Activated B cell treated with CpG ODN at 0.5 μM for 24 hours (primary cell): Measurements from ENCODE around the gene PRMT3. TPM values are rescaled to one million over a fixed set of nuclear protein-coding genes. Genes with fewer than 3 reads are reported as not detected.

Source experiments
- ATAC-seq: fragments of 200-7000 bp; cut with Tn5 transposase; one replicate; pipeline ENCODE4 v1.10.0; 2021; ENCODE audit warnings: low read depth, mild to moderate bottlenecking, moderate library complexity
- CTCF ChIA-PET: fragments of 350-600 bp; sonication (Branson Sonifier 250); formaldehyde crosslinking; loops from one replicate; lab custom pipeline; 2021; ENCODE audit warnings: antibody characterized with exemption; lab: Charles Lee
- POLR2A ChIA-PET: fragments of 350-600 bp; sonication (Branson Sonifier 250); formaldehyde crosslinking; loops from one replicate; lab custom pipeline; 2021; ENCODE audit warnings: antibody characterized with exemption; lab: Charles Lee
- DNase-seq: peaks from one replicate; pipeline ENCODE4 v3.0.0; 2022
- H3K27ac Mint-ChIP-seq: one replicate; pipeline ENCODE4 v1.8.0; 2020; ENCODE audit warnings: mixed read lengths
- H3K27me3 Mint-ChIP-seq: one replicate; pipeline ENCODE4 v1.8.0; 2021; ENCODE audit warnings: mixed read lengths
- H3K36me3 Mint-ChIP-seq: one replicate; pipeline ENCODE4 v1.8.0; 2021; ENCODE audit warnings: low read depth, mixed read lengths
- H3K4me1 Mint-ChIP-seq: one replicate; pipeline ENCODE4 v1.8.0; 2021; ENCODE audit warnings: mixed read lengths
- H3K4me3 Mint-ChIP-seq: one replicate; pipeline ENCODE4 v1.8.0; 2020; ENCODE audit warnings: mild to moderate bottlenecking, mixed read lengths
- H3K9me3 Mint-ChIP-seq: one replicate; pipeline ENCODE4 v1.8.0; 2020; ENCODE audit warnings: mixed read lengths
- intact Hi-C: fragments of 100-400 bp; cut with micrococcal nuclease; formaldehyde crosslinking; loops from one replicate; pipeline ENCODE4 v1.15.1; 2024
- total RNA-seq: library from RNA; stranded (reverse); gene quantifications from 2 replicates; pipeline ENCODE4 v1.2.3, GENCODE V29; 2022
- TF ChIP-seq, protein P1 (sequence below): fragments of 200-600 bp; IDR thresholded peaks from one replicate; pipeline ENCODE4 v1.8.0; 2022; ENCODE audit warnings: antibody characterized with exemption, mild to moderate bottlenecking

The PRMT3 gene
- total RNA-seq, 1 donor from 2014 or later = 24.9 TPM

DNA sequence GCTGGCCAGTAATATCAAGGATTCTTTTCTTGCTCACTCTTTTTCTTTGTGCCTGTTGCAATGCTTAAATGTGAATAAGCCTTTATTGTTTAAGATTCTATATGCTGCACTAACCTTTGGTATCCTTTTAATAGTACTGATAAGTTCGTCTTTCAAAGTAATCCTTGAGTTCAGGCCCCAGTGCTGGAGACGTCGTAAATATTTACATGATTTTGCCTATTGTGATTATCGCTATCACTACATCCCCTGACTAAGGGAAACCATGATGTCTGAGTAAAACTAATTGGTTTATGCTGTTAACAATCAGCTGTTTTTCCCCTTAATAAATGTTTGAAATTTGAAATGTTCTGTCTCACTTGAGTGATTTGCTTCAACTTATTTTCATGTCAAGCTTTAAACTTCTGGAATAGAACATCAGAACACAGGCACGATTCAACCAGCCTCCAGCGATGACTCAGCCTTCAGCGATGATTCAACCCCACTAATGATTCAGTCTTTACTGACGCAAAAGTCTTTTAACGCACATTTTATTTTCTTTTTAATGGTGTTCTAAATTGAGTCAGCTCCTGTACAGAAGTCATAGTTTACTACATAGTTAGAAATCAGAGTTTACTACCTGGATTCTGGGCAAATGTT, 20.1 kb upstream of the PRMT3 start:
- peaks cover 47% of the 10 kb centered on the region for H3K4me1 Mint-ChIP-seq
- peak overlapping the region; percentile 59 for H3K27ac Mint-ChIP-seq

DNA sequence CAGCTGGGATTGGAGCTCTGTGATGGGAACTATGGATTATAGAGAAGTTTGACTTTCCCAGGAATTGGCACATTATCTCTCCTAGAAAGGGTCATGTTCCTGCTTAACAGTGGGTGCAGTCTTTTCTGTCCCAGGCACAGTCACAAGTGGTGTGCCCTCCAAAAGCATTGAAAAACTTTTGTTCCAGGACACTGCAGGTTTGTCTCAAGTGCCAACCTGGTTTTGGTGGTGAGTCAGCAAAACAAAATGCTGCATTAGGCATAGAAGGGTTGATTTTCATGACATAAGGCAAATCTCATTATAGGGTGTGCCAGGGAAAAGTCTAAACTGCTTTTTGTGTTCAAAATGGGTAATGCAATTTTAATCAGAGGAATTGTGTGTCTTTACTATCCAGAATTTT, 19.1 kb upstream of the PRMT3 start:
- Mint-ChIP-seq H3K27ac (no peak overlapping the region), H3K4me3 (no peak overlapping the region), H3K27me3 (no peaks in the 10 kb centered on the region), H3K36me3 (peaks cover 49% of the 10 kb centered on the region), H3K9me3 (no peaks in the 10 kb centered on the region), H3K4me1 (peaks cover 38% of the 10 kb centered on the region)
- DNase-seq (no peak), ATAC-seq (no peak)
- ChIA-PET CTCF (interaction anchor here (1.8 kb wide), 1 partner anchor 29 kb away, joined by 4 read pairs; no protein-coding TSS in a partner anchor), POLR2A (interaction anchor here (1.4 to 1.7 kb wide), 2 partner anchors 13 to 19 kb away, joined by 4 read pairs; partner anchors contain the start of gene PRMT3)
- TF ChIP-seq, protein P1, sequence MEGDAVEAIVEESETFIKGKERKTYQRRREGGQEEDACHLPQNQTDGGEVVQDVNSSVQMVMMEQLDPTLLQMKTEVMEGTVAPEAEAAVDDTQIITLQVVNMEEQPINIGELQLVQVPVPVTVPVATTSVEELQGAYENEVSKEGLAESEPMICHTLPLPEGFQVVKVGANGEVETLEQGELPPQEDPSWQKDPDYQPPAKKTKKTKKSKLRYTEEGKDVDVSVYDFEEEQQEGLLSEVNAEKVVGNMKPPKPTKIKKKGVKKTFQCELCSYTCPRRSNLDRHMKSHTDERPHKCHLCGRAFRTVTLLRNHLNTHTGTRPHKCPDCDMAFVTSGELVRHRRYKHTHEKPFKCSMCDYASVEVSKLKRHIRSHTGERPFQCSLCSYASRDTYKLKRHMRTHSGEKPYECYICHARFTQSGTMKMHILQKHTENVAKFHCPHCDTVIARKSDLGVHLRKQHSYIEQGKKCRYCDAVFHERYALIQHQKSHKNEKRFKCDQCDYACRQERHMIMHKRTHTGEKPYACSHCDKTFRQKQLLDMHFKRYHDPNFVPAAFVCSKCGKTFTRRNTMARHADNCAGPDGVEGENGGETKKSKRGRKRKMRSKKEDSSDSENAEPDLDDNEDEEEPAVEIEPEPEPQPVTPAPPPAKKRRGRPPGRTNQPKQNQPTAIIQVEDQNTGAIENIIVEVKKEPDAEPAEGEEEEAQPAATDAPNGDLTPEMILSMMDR = no peak
- intact Hi-C loops = loop anchor here (10.0 kb wide), 1 partner anchor 1974 kb away; the partner anchor contains the start of gene LDHA

More for the DNA sequence above, 20.1 kb upstream of the PRMT3 start:
- ChIA-PET POLR2A (interaction anchor here (1.4 kb wide), 1 partner anchor 20 kb away, joined by 4 read pairs; the partner anchor contains the start of gene PRMT3), CTCF (interaction anchor here (1.8 kb wide), 1 partner anchor 30 kb away, joined by 4 read pairs; no protein-coding TSS in a partner anchor)
- ATAC-seq (no peak), DNase-seq (no peak)
- Mint-ChIP-seq H3K36me3 (peaks cover 41% of the 10 kb centered on the region), H3K27me3 (no peaks in the 10 kb centered on the region), H3K9me3 (no peaks in the 10 kb centered on the region), H3K4me3 (peak overlapping the region; percentile 29)
- intact Hi-C loops = loop anchor here (10.0 kb wide), 1 partner anchor 1973 kb away; the partner anchor contains the start of gene LDHA
- TF ChIP-seq, protein P1 = no peak

DNA sequence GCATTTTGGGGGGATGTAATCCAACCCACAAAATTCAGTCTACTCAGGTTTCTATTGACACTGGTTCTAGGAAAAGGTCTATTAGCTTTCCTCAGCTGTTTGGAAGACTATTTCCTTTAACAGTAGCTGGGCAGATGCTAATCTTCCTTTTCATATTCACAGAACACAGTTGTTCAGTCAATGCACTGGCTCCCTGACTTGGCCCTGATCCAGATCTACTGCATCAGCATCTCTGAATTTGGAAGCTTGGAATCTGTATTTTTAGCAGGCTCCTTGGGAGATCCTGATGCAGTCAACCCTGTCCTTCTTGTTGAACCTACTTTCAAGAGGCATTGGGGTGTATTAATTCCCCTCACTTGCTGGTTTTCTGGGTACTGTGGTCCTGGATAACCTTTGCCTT, 17.7 kb upstream of the PRMT3 start:
- intact Hi-C loops = loop anchor here (10.0 kb wide), 1 partner anchor 1975 kb away; the partner anchor contains the start of gene LDHA
- POLR2A ChIA-PET = interaction anchor here (1.7 kb wide), 1 partner anchor 11 kb away, joined by 4 read pairs; no protein-coding TSS in a partner anchor
- CTCF ChIA-PET = interaction anchor here (1.0 kb wide), 1 partner anchor 17 kb away, joined by 3 read pairs; no protein-coding TSS in a partner anchor

DNA sequence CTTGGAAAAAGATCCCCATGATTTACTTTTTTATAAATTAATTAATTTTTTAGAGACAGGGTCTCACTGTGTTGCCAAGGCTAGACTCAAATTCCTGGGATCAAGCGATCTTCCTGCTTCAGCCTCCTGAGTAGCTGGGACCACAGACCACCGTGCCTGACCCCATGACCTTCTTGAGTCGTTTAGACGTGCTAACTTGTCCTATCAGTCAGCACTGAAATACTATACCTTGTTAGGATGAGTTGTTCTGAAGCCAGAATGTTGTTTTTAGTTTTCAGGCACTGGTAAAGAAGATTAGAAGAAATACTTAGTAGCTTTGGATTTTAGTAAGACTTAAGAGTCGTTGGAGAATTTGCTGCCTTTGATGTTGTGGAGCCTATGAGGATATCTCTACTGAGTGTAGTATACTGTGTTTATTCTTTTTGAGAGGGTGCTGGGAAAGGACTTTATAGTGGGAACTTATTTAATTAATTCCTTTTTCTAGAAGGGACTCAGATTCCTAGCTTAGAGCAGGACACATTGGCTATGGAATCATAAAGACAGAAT, 15.4 kb upstream of the PRMT3 start:
- H3K36me3 Mint-ChIP-seq = peaks cover 65% of the 10 kb centered on the region
- POLR2A ChIA-PET = no interaction called here

More for the DNA sequence above, 17.7 kb upstream of the PRMT3 start:
- Mint-ChIP-seq H3K36me3 (peaks cover 59% of the 10 kb centered on the region), H3K27me3 (no peaks in the 10 kb centered on the region), H3K4me1 (peaks cover 31% of the 10 kb centered on the region), H3K4me3 (no peak overlapping the region), H3K9me3 (no peaks in the 10 kb centered on the region), H3K27ac (no peak overlapping the region)
- no peak for DNase-seq
- TF ChIP-seq, protein P1 = no peak
- ATAC-seq = no peak

More for the DNA sequence above, 15.4 kb upstream of the PRMT3 start:
- intact Hi-C loops = no loop called here
- Mint-ChIP-seq H3K9me3 (no peaks in the 10 kb centered on the region), H3K27ac (no peak overlapping the region), H3K4me1 (peaks cover 13% of the 10 kb centered on the region), H3K4me3 (no peak overlapping the region), H3K27me3 (no peaks in the 10 kb centered on the region)
- DNase-seq (no peak), ATAC-seq (no peak)
- TF ChIP-seq, protein P1 = no peak
- CTCF ChIA-PET = no interaction called here
